ENCODE data around the gene SLCO2A1. TPM values are rescaled to one million over a fixed set of nuclear protein-coding genes. Genes with fewer than 3 reads are reported as not detected.

SLCO2A1 gene
- total RNA-seq, 1 donor from 2014 or later = 1.0 TPM

GRCh38 chr3:133917144-133917543 lies 112.6 kb downstream of the SLCO2A1 start:
- TF ChIP-seq CTCF (IDR thresholded peaks at IDR 0.05) = no peak
- peaks cover 6% of the 10 kb centered on the region for H3K9me3 Mint-ChIP-seq (ENCODE audit: low read depth)
- no peak for DNase-seq (ENCODE audit: low spot score)
- no peak overlapping the region for H3K27ac Mint-ChIP-seq (ENCODE audit: unreplicated experiment)
- no peaks in the 10 kb centered on the region for H3K27me3 Mint-ChIP-seq (ENCODE audit: low read depth)
- H3K36me3 Mint-ChIP-seq (ENCODE audit: low read depth) = no peaks in the 10 kb centered on the region
- H3K4me3 Mint-ChIP-seq (ENCODE audit: unreplicated experiment) = no peak overlapping the region
- H3K4me1 Mint-ChIP-seq (ENCODE audit: low read depth) = peaks cover 4% of the 10 kb centered on the region

- no peaks in the 10 kb centered on the region for H3K36me3 Mint-ChIP-seq (ENCODE audit: low read depth)
- no peak overlapping the region for H3K27ac Mint-ChIP-seq (ENCODE audit: unreplicated experiment)
- no peak for DNase-seq (ENCODE audit: low spot score)
- no peak for TF ChIP-seq CTCF (IDR thresholded peaks at IDR 0.05)
- peaks cover 4% of the 10 kb centered on the region for H3K4me1 Mint-ChIP-seq (ENCODE audit: low read depth)
- no peak overlapping the region for H3K4me3 Mint-ChIP-seq (ENCODE audit: unreplicated experiment)
- H3K27me3 Mint-ChIP-seq (ENCODE audit: low read depth) = no peaks in the 10 kb centered on the region
- peaks cover 6% of the 10 kb centered on the region for H3K9me3 Mint-ChIP-seq (ENCODE audit: low read depth)
Observed at GRCh38 chr3:133915685-133916658, 113.8 kb downstream of the SLCO2A1 start.

GRCh38 chr3:133914839-133915600 lies 114.7 kb downstream of the SLCO2A1 start:
- H3K4me1 Mint-ChIP-seq (ENCODE audit: low read depth) = peaks cover 4% of the 10 kb centered on the region
- H3K36me3 Mint-ChIP-seq (ENCODE audit: low read depth) = no peaks in the 10 kb centered on the region
- no peak for TF ChIP-seq CTCF (IDR thresholded peaks at IDR 0.05)
- no peak overlapping the region for H3K27ac Mint-ChIP-seq (ENCODE audit: unreplicated experiment)
- no peaks in the 10 kb centered on the region for H3K27me3 Mint-ChIP-seq (ENCODE audit: low read depth)
- peaks cover 6% of the 10 kb centered on the region for H3K9me3 Mint-ChIP-seq (ENCODE audit: low read depth)
- H3K4me3 Mint-ChIP-seq (ENCODE audit: unreplicated experiment) = no peak overlapping the region
- DNase-seq (ENCODE audit: low spot score) = no peak

DNA sequence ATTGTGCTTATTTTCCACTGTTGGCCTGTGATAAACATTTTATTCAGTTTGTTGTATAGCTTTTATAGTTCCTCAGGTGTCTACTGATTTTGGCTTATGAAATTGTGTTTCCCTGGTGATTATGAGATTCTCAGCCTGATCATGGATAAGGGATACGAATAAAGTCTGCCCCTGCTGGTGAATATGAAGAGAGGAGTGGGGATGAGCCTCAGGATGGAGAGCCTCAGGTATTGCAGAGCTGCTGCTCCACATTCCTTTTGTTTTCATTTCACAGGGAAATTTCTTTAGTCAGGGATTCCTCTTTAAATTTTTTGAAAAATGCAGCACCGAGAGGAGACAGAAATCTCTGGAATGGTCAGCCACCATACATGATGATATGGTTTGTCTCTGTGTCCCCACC lies 119.3 kb downstream of the SLCO2A1 start:
- no peak overlapping the region for H3K4me3 Mint-ChIP-seq (ENCODE audit: unreplicated experiment)
- DNase-seq (ENCODE audit: low spot score) = no peak
- peaks cover 4% of the 10 kb centered on the region for H3K27me3 Mint-ChIP-seq (ENCODE audit: low read depth)
- H3K36me3 Mint-ChIP-seq (ENCODE audit: low read depth) = no peaks in the 10 kb centered on the region
- H3K27ac Mint-ChIP-seq (ENCODE audit: unreplicated experiment) = no peak overlapping the region
- peak; percentile 62 for TF ChIP-seq CTCF (IDR thresholded peaks at IDR 0.05)
- H3K4me1 Mint-ChIP-seq (ENCODE audit: low read depth) = no peaks in the 10 kb centered on the region
- no peaks in the 10 kb centered on the region for H3K9me3 Mint-ChIP-seq (ENCODE audit: low read depth)

GRCh38 chr3:133905376-133905775 lies 124.3 kb downstream of the SLCO2A1 start:
- no peak for DNase-seq (ENCODE audit: low spot score)
- Mint-ChIP-seq H3K4me3 (ENCODE audit: unreplicated experiment) (no peak overlapping the region), H3K4me1 (ENCODE audit: low read depth) (no peaks in the 10 kb centered on the region), H3K27me3 (ENCODE audit: low read depth) (peaks cover 4% of the 10 kb centered on the region), H3K36me3 (ENCODE audit: low read depth) (peaks cover 3% of the 10 kb centered on the region), H3K9me3 (ENCODE audit: low read depth) (peaks cover 9% of the 10 kb centered on the region), H3K27ac (ENCODE audit: unreplicated experiment) (no peak overlapping the region)
- TF ChIP-seq CTCF (IDR thresholded peaks at IDR 0.05) = no peak
